H9 (cell line): ENCODE measurements around the gene ARID3A. TPM values are rescaled to one million over a fixed set of nuclear protein-coding genes. Genes with fewer than 3 reads are reported as not detected.
A peak's percentile ranks its signal among the peaks of the same experiment; 100 is the strongest.

Source experiments
- DNase-seq: peaks from one replicate; pipeline ENCODE4 v3.0.0-alpha.2; 2017
- H2AFZ ChIP-seq: one replicate; pipeline ENCODE4 v1.6.1; 2013; ENCODE audit warnings: mild to moderate bottlenecking, low read length, control low read depth, moderate library complexity
- H2AK5ac ChIP-seq: 2 replicates; pipeline ENCODE4 v1.6.1; 2013; ENCODE audit warnings: low read length, control low read depth, mixed read lengths; ENCODE audit not compliant: insufficient read length
- H2BK120ac ChIP-seq: one replicate; pipeline ENCODE4 v1.6.1; 2013; ENCODE audit warnings: low read depth, mild to moderate bottlenecking, low read length, control low read depth, inconsistent platforms; ENCODE audit not compliant: poor library complexity, severe bottlenecking
- H2BK12ac ChIP-seq: 2 replicates; pipeline ENCODE4 v1.6.1; 2013; ENCODE audit warnings: low read length, control low read depth, mixed read lengths, low read depth; ENCODE audit not compliant: insufficient read length
- H2BK15ac ChIP-seq: 2 replicates; pipeline ENCODE4 v1.6.1; 2013; ENCODE audit warnings: low read depth, low read length, control low read depth
- H2BK20ac ChIP-seq: one replicate; pipeline ENCODE4 v1.6.1; 2013; ENCODE audit warnings: low read depth, mild to moderate bottlenecking, low read length, control low read depth, inconsistent platforms; ENCODE audit not compliant: poor library complexity, severe bottlenecking
- H2BK5ac ChIP-seq: 2 replicates; pipeline ENCODE4 v1.6.1; 2013; ENCODE audit warnings: low read length, control low read depth, mixed read lengths; ENCODE audit not compliant: insufficient read length
- H3K14ac ChIP-seq: 2 replicates; pipeline ENCODE4 v1.6.1; 2013; ENCODE audit warnings: low read length, control low read depth; ENCODE audit not compliant: insufficient read depth
- H3K18ac ChIP-seq: 2 replicates; pipeline ENCODE4 v1.6.1; 2013; ENCODE audit warnings: low read depth, mild to moderate bottlenecking, mixed read lengths, low read length, control low read depth; ENCODE audit not compliant: insufficient read length
- H3K23ac ChIP-seq: 2 replicates; pipeline ENCODE4 v1.6.1; 2013; ENCODE audit warnings: low read length, control low read depth, mixed read lengths, low read depth; ENCODE audit not compliant: insufficient read length
- H3K23me2 ChIP-seq: 2 replicates; pipeline ENCODE4 v1.6.1; 2013; ENCODE audit warnings: low read depth, mild to moderate bottlenecking, mixed read lengths, low read length, control low read depth; ENCODE audit not compliant: insufficient read length, poor library complexity, severe bottlenecking
- H3K27ac ChIP-seq: 2 replicates; pipeline ENCODE4 v1.5.1; 2013; ENCODE audit warnings: low read length, control low read depth, mixed read lengths, low read depth; ENCODE audit not compliant: insufficient read length
- H3K27me3 ChIP-seq: 2 replicates; pipeline ENCODE4 v1.6.1; 2013; ENCODE audit warnings: low read length, control low read depth, inconsistent platforms; ENCODE audit not compliant: insufficient read depth
- H3K4ac ChIP-seq: 2 replicates; pipeline ENCODE4 v1.6.1; 2013; ENCODE audit warnings: low read depth, mild to moderate bottlenecking, control low read depth, inconsistent platforms, low read length, moderate library complexity
- H3K4me1 ChIP-seq: 2 replicates; pipeline ENCODE4 v1.6.1; 2013; ENCODE audit warnings: low read length, control low read depth, inconsistent platforms; ENCODE audit not compliant: insufficient read depth
- H3K4me2 ChIP-seq: 2 replicates; pipeline ENCODE4 v1.6.1; 2013; ENCODE audit warnings: low read length, control low read depth, mixed read lengths; ENCODE audit not compliant: insufficient read length, insufficient read depth
- H3K56ac ChIP-seq: 2 replicates; pipeline ENCODE4 v1.6.1; 2013; ENCODE audit warnings: low read depth, mild to moderate bottlenecking, mixed read lengths, low read length, control low read depth; ENCODE audit not compliant: insufficient read length
- H3K79me1 ChIP-seq: 2 replicates; pipeline ENCODE4 v1.6.1; 2013; ENCODE audit warnings: low read depth, mild to moderate bottlenecking, moderate library complexity, low read length, control low read depth, inconsistent platforms; ENCODE audit not compliant: insufficient read depth, poor library complexity, severe bottlenecking
- H3K79me2 ChIP-seq: 2 replicates; pipeline ENCODE4 v1.6.1; 2013; ENCODE audit warnings: low read length, control low read depth, inconsistent platforms; ENCODE audit not compliant: insufficient read depth
- H3K9ac ChIP-seq: 2 replicates; pipeline ENCODE4 v1.6.1; 2013; ENCODE audit warnings: low read length, control low read depth, mixed read lengths; ENCODE audit not compliant: insufficient read length; ENCODE audit errors: extremely low read depth
- H3K9me3 ChIP-seq: one replicate; pipeline ENCODE4 v1.6.1; 2013; ENCODE audit warnings: low read depth, low read length, inconsistent platforms; ENCODE audit not compliant: control insufficient read depth
- H3T11ph ChIP-seq: one replicate; pipeline ENCODE4 v1.6.1; 2013; ENCODE audit warnings: mild to moderate bottlenecking, low read length, control low read depth, inconsistent platforms
- H4K20me1 ChIP-seq: one replicate; pipeline ENCODE4 v1.6.1; 2013; ENCODE audit not compliant: control insufficient read depth, insufficient read length, insufficient read depth
- H4K5ac ChIP-seq: 2 replicates; pipeline ENCODE4 v1.6.1; 2013; ENCODE audit warnings: low read depth, mild to moderate bottlenecking, mixed read lengths, low read length, control low read depth; ENCODE audit not compliant: insufficient read length
- H4K8ac ChIP-seq: replicated peaks from 2 replicates; pipeline ENCODE4 v1.6.1; 2013; ENCODE audit warnings: low read length, control low read depth, mixed read lengths, low read depth; ENCODE audit not compliant: insufficient read length
- H4K91ac ChIP-seq: 2 replicates; pipeline ENCODE4 v1.6.1; 2013; ENCODE audit warnings: low read depth, mild to moderate bottlenecking, moderate library complexity, mixed read lengths, low read length, control low read depth; ENCODE audit not compliant: insufficient read length
- H3K27ac Mint-ChIP-seq, 3 experiments: 2 replicates in 2 of 3; 3 replicates in 1 of 3; pipeline ENCODE4 v1.8.0; 2020 to 2021; ENCODE audit warnings: mixed read lengths in 3 of 3, mild to moderate bottlenecking in 1 of 3, moderate library complexity in 1 of 3
- H3K27me3 Mint-ChIP-seq: 2 replicates; pipeline ENCODE4 v1.8.0; 2021; ENCODE audit warnings: low read depth, mild to moderate bottlenecking, moderate library complexity, mixed read lengths
- H3K36me3 Mint-ChIP-seq, 3 experiments: 2 replicates in 2 of 3; 3 replicates in 1 of 3; pipeline ENCODE4 v1.8.0; 2020 to 2021; ENCODE audit warnings: low read depth in 3 of 3, mixed read lengths in 3 of 3; ENCODE audit not compliant: insufficient read depth in 1 of 3
- H3K4me1 Mint-ChIP-seq, 2 experiments: 2 replicates each; pipeline ENCODE4 v1.8.0; 2020; ENCODE audit warnings: mixed read lengths in 2 of 2
- H3K4me3 Mint-ChIP-seq, 2 experiments: 2 replicates in 1 of 2; 3 replicates in 1 of 2; pipeline ENCODE4 v1.8.0; 2020 to 2021; ENCODE audit warnings: mild to moderate bottlenecking in 2 of 2, mixed read lengths in 2 of 2, moderate library complexity in 1 of 2
- H3K9me3 Mint-ChIP-seq, 2 experiments: 2 replicates in 1 of 2; 3 replicates in 1 of 2; pipeline ENCODE4 v1.8.0; 2020; ENCODE audit warnings: mild to moderate bottlenecking in 2 of 2, mixed read lengths in 2 of 2, moderate library complexity in 1 of 2
- WGBS: extraction: QIAGEN DNeasy Blood & Tissue Kit; methylation state at CpG from one replicate; pipeline ENCODE4 v1.1.7; 2013; ENCODE audit warnings: missing lambda C conversion rate, low lambda C conversion rate, mixed read lengths; ENCODE audit not compliant: insufficient read length; ENCODE audit errors: extremely low coverage; 5-methylcytosine and 5-hydroxymethylcytosine counted together
- total RNA-seq: library from RNA; stranded (reverse); gene quantifications from 2 replicates; pipeline ENCODE4 v1.2.1, GENCODE V29; 2021
- TF ChIP-seq, protein P1 (sequence below): fragments of 200-600 bp; sonication (generic); conservative IDR thresholded peaks from 3 replicates; pipeline ENCODE4 v1.8.0; 2021; ENCODE audit warnings: antibody characterized with exemption, mild to moderate bottlenecking

The ARID3A gene
- total RNA-seq, 1 experiment from 2014 or later: 98.3 TPM

GRCh38 chr19:970695-971094 is 44.9 kb downstream of the ARID3A start:
- Histone ChIP-seq H4K91ac (no peak overlapping the region), H2AFZ (no peak overlapping the region), H2BK20ac (no peak overlapping the region), H3K79me1 (no peaks in the 10 kb centered on the region), H3K4me1 (no peaks in the 10 kb centered on the region), H3K23ac (no peak overlapping the region), H2AK5ac (no peak overlapping the region), H4K8ac (no peak overlapping the region), H2BK5ac (no peak overlapping the region), H3T11ph (no peak overlapping the region), H2BK120ac (no peak overlapping the region), H3K4me2 (no peak overlapping the region), H2BK12ac (no peak overlapping the region), H3K4ac (no peak overlapping the region), H3K18ac (no peak overlapping the region), H3K27me3 (no peaks in the 10 kb centered on the region), H3K14ac (no peak overlapping the region), H2BK15ac (no peak overlapping the region), H3K27ac (no peak overlapping the region), H3K79me2 (no peaks in the 10 kb centered on the region), H3K23me2 (no peaks in the 10 kb centered on the region), H3K56ac (no peak overlapping the region), H4K5ac (no peak overlapping the region), H3K9me3 (peaks cover 7% of the 10 kb centered on the region), H3K9ac (no peak overlapping the region), H4K20me1 (peaks cover 2% of the 10 kb centered on the region)
- WGBS: no CpG with 5 or more reads among the region's 14 CpGs
- H3K36me3 Mint-ChIP-seq: peaks cover 46 to 58% (median 57%) of the 10 kb centered on the region in 3 experiments
- no peak overlapping the region for H3K27ac Mint-ChIP-seq
- H3K9me3 Mint-ChIP-seq: peaks cover 9 to 17% of the 10 kb centered on the region in 2 experiments
- 0 out of 5 replicates have a peak overlapping the region, but pooled peaks of 1 of the 2 experiments have one; percentile 21 for H3K4me3 Mint-ChIP-seq
- no peaks in the 10 kb centered on the region for H3K27me3 Mint-ChIP-seq
- TF ChIP-seq, protein P1, sequence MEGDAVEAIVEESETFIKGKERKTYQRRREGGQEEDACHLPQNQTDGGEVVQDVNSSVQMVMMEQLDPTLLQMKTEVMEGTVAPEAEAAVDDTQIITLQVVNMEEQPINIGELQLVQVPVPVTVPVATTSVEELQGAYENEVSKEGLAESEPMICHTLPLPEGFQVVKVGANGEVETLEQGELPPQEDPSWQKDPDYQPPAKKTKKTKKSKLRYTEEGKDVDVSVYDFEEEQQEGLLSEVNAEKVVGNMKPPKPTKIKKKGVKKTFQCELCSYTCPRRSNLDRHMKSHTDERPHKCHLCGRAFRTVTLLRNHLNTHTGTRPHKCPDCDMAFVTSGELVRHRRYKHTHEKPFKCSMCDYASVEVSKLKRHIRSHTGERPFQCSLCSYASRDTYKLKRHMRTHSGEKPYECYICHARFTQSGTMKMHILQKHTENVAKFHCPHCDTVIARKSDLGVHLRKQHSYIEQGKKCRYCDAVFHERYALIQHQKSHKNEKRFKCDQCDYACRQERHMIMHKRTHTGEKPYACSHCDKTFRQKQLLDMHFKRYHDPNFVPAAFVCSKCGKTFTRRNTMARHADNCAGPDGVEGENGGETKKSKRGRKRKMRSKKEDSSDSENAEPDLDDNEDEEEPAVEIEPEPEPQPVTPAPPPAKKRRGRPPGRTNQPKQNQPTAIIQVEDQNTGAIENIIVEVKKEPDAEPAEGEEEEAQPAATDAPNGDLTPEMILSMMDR: peak; percentile 87
- peaks cover 0 to 10% of the 10 kb centered on the region in 2 experiments; a peak in 1 of 4 replicates for H3K4me1 Mint-ChIP-seq
- DNase-seq: no peak
